HG03025 (cell line): ENCODE data around the gene EIF2S1.
A peak's percentile ranks its signal among the peaks of the same experiment; 100 is the strongest.
"Not testable (repeated sequence)": the region's sequence is repeated elsewhere in the genome, so short reads cannot be mapped to it uniquely, and the experiment has no call there.

Source experiments
- ATAC-seq: cut with Tn5 transposase; IDR thresholded peaks from one replicate; pipeline ENCODE4 v1.9.1; 2021; ENCODE audit warnings: mild to moderate bottlenecking, moderate library complexity; ENCODE audit not compliant: unreplicated experiment, low FRiP score

EIF2S1 gene

DNA sequence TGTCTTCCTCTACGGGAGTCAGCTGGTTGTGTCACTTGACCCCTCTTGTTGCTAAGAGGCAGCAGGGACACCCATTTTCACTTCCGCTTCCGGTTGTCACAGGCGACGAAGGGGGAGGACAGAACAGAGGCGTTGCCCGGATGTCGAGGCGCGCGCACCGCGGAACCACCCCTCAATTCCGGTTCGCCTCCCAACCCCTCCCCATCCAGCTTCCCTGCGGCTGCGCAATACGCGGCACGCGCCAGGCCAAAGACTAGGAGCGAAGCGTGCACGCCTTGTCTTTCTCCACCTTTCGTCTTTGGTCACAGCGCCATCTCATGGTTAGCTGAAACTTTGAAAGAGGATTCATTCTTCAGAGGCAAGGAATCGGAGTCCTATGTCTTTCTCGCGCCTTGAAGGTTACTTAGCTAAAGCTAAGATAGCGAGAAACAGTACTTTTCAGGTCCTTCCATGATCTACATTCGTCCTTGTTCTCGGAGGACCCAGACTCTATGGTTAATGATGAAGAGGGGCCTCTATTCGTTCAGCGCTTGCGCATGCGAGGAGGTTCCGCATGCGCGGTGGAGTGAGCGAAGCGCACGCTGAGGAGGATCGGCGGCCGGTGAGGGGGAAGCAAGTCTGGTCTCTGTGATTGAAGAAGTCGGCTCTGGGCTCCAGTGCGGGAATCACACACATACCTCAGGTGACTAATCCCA lies at the start of gene EIF2S1, which contains the start of gene ATP6V1D:
Gene EIF2S1 (plus strand): TSS at position 554 of the 695 bp plus-strand sequence. CDS start 4,440 bp downstream, outside the sequence.
Gene ATP6V1D (minus strand): TSS at position 30 of the 695 bp plus-strand sequence. CDS start 106 bp downstream, outside the sequence.
- ATAC-seq, result peak; percentile 90

- ATAC-seq, result no peak
Observed at GRCh38 chr14:67311868-67312267, 48.3 kb upstream of the EIF2S1 start.

DNA sequence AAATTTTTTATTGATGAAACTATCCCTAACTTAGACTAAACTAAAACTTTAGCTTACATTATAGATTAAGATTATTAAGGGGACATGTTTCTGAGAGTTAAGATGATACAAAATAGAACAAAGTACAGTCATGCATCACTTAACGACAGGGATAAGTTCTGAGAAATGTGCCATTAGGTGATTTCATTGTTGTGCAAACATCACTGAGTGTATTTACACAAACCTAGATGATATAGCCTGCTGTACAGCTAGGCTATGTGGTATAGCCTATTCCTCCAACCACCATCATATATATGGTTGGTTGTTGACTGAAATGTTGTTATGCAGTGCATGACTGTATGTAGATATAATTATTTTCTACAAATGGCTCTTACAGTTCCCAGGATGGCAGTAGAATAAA lies 47.0 kb upstream of the EIF2S1 start:
- no peak for ATAC-seq

- ATAC-seq, result no peak
Observed at GRCh38 chr14:67317822-67318221, 42.3 kb upstream of the EIF2S1 start.

GRCh38 chr14:67319142-67319541 lies 41.0 kb upstream of the EIF2S1 start:
- no peak for ATAC-seq

DNA sequence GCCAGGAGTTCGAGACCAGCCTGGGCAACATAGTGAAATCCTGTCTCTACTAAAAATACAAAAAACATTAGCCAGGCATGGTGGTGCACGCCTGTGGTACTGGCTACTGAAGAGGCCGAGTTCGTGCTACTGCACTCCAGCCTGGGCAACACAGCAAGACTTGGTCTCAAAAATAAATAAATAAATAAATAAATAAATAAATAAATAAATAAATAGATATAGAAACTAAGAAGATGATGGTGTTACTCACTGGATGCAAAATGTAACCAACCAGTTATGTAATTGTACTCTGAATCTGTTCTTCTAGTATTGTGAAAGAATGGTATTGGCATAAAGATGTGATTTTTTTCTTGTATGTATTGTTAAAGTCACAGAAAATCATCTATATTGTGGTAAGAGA lies 30.5 kb upstream of the EIF2S1 start:
- not testable (repeated sequence) for ATAC-seq

DNA sequence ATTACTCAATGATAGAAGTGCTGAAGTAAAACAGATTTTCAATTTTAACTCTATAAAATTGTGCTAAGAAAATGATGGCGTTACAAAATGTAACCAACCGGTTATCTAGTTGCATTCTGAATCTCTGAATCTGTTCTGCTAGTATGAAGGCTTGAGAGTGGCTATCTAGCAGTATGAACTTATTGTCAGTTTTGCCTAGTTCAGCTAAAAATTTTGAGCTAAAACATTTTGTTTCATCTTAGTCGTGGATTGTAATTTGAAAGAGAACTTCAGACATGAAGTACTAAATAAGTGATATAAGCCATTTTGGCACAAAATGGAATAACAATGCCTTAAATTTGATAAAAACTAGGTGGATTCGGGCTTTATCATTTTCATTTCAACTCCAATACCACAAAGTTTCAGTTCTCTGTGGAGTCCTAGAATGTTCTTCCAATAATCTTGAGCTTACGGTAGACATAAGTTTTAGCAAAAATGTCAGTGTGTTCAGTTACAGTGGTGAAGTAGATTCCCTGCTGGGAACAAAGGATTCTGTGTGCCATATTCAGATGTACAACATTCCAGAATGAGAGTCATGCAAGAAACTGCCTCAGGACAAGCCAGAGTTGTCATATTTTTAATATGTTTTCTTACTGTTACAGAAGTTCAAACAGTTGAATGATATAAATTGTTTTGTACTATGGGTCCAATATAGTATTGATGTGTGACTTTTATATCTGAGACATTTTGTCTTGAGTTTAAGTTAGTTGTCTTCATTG lies 28.6 kb upstream of the EIF2S1 start:
- no peak for ATAC-seq

DNA sequence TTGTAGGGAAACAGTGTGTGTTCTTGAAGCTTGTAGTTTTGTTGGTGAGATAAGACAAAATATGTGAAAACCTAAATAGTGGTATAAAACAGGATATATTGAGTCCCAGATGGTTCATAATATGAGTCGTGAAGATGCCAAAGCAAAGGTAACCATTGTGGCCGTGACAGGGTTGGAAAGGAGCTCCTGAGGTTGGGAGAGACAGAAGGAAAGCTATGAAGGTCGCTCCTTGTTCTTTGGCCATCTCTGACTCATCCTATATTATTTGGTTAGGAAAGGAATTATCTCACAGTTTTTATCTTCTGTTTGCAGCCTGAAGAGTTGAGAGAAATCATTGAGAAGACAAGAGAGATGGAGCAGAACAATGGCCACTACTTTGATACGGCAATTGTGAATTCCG lies 27.7 kb upstream of the EIF2S1 start:
- ATAC-seq, result no peak

GRCh38 chr14:67335781-67336180 lies 24.3 kb upstream of the EIF2S1 start:
- ATAC-seq, result no peak

- ATAC-seq, result not testable (repeated sequence)
Observed at GRCh38 chr14:67341231-67341630, 18.9 kb upstream of the EIF2S1 start.

DNA sequence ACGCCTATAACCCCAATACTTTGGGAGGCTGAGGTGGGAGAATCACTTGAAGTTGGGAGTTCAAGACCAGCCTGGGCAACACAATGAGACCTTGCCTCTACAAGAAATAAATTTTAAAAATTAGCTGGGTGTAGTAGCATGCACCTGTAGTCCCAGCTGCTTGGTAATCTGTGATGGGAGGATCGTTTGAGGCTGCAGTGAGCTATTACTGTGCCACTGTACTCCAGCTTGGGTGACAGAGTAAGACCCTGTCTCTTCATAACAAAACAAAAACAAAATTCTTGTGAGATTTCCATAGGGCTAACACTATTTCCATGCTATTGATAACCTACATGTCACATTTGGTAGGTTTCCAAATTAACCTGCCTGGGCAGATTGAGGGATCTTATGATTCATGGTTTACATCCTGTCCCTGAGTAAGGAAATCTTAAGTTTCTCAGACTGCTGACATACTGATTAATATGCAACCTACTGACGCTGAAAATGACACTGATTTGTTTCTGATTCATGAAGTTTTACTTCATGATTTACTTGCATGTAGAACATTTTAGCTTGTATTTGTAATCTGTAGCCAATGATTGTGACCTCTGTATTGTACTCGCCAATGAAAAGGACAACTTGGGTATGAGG lies 16.4 kb upstream of the EIF2S1 start:
- no peak for ATAC-seq

DNA sequence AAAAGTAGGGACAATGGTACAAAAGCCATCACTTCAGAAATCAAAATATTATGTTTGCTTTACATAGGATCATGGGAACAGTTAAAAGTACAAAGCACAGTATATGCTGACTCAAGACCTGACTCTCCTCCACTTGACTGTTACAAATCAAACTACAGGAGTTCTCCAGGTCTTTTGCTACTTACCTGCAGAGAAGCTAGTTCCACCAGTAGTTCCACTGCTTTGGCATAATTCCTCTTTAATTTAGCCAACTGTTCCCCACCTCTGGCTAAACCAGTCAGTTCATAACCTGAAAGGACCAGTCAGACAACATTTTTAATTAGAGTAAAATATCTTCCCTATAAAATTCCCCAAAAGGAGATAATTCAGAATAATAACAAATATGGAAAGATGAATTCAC lies 14.5 kb upstream of the EIF2S1 start:
- ATAC-seq, result no peak

GRCh38 chr14:67352055-67352454 lies 8.1 kb upstream of the EIF2S1 start:
- ATAC-seq, result no peak

DNA sequence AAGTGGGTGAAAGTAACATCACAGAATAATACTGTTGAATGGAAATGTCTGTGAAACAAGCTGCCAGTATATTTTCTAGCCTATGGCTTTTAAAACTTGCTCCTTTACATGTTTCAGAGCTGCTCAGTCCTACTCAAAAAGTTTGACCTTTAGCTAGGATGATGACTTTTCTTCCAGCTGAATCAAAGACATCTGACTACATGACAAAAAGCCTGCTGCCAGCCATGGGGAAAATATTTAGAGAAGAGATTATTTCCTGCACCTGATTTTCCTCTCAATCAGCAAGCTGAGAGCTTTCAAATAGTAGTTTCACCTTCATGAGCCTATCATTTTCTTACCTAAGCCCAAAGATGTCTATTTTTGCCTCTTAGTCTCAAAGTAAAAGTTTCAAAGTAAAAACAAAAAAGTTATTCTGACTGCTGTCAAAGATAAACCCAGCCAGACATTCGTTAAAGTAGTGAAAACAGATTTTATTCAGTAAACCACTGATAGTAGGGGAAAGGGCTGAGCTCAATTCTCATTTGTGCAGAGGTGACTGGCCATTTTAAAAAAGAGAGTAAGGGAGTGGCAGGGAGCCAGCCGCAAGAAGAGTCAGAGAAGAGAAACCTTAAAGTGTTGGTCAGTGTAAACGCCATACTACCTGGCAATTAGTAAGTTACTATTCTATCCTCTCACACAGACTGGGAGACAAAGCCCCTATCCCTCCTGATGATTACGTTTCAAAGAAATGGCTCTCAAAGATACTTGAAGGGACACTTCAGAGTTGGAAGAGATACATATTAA lies 2.8 kb upstream of the EIF2S1 start:
- no peak for ATAC-seq

- ATAC-seq, result no peak
Observed at GRCh38 chr14:67357969-67358354, 2.2 kb upstream of the EIF2S1 start.

- no peak for ATAC-seq
Observed at GRCh38 chr14:67358924-67359774, 979 bp upstream of the EIF2S1 start.

GRCh38 chr14:67360470-67361206 lies 510 bp downstream of the EIF2S1 start:
- ATAC-seq, result peak; percentile 24

DNA sequence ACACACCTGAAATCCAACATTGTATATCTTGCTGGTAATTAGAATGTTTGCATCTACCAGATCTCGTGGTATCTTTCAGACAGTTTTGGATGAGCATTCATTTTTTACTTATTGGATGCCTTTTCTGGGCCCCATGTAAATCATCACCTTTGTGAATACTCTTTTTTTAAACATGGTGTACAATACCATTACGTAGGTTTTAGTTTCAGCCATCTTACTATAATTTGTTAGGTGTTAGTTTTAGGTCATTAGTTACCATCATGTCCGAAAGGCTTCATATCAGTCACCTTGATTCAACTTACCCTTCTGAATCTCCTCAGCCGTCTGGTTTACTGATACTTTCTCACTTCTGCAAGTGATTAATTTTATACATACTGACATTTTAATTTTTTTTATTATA lies 5.3 kb downstream of the EIF2S1 start:
- ATAC-seq, result no peak

DNA sequence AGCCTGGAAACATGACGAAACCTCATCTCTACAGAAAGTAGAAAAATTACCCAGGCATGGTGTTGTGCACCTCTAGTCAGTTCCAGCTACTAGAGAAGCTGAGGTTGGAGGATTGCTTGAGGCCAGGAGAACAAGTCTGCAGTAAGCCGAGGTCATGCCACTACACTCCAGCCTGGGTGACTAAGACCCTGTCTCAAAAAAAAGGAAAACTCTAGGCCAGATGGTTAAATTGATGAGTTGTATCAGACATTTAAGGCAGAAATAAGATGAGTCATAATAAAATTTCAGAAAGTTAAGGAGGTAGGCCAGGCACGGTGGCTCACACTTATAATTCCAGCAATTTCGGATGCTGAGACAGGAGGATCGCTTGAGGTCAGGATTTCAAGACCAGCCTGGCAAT lies 10.7 kb downstream of the EIF2S1 start:
- ATAC-seq, result no peak
